Measurements from ENCODE around the gene RPS3. TPM values are rescaled to one million over a fixed set of nuclear protein-coding genes. Genes with fewer than 3 reads are reported as not detected.
A peak's percentile ranks its signal among the peaks of the same experiment; 100 is the strongest.

The RPS3 gene
- total RNA-seq, 1 experiment from 2014 or later = 3,765 TPM

DNA sequence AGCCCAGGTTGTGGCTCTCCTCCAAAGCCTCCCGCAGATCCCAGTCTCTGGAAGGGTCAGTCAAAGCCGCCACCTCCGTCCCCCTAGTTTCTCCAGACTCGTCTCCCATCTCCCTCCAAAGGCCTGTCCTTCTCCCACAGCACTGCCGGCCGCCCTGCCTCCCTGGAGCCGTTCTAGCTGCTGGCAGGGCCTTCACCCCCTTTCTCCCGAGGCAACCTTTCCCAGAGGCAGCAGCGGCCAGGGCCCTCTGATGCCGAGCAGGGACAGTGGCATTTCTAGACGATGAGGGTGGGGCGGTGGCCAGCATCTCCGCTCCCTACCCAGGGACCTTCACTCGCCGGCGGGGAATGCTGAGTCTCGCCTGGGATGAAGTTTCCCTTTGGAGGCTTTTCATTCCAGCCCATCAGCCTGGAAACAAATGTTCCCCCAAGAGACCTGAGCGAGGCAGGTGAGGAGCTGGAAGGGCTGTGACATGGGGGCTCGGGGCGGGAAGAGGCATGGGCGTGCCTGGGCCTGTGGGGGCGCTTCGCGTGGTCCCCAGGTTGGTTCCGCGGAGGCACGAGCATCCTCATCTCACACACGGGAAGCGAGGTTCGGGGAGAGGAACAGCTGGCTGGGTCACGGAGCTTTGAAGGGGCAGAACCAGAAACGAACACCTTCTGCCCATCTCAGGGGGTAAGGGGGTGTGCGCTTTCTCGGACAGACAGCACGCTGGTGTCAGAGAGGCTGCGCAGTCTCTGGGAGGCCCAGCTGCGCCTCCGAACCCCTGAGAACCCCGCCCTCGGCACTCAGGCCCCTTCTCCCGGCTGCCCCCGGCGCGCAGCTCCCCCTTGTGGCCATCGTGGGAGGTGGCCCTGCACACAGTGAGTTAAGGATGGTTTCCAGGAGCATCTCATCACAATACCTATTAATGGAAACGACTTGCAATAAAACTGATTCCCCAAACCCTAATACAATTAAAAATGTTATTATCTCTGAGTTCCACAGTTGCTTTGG, 51.8 kb downstream of the RPS3 start:
- Histone ChIP-seq H3K18ac (ENCODE audit: insufficient read length, low read depth, low read length) (no peak overlapping the region), H4K8ac (replicated peaks; ENCODE audit: insufficient read length, low read depth, low read length) (no peak overlapping the region), H3K14ac (ENCODE audit: insufficient read depth, low read length) (no peak overlapping the region), H4K5ac (ENCODE audit: insufficient read length, low read depth, low read length) (no peak overlapping the region), H3K27me3 (ENCODE audit: insufficient read depth, low read length) (no peaks in the 10 kb centered on the region), H3K4me1 (ENCODE audit: insufficient read depth, low read length) (no peaks in the 10 kb centered on the region), H3T11ph (ENCODE audit: low read length) (no peak overlapping the region), H3K4ac (ENCODE audit: low read depth, low read length) (no peak overlapping the region), H3K9me3 (ENCODE audit: control insufficient read depth, low read depth, low read length) (no peaks in the 10 kb centered on the region), H3K79me2 (ENCODE audit: insufficient read depth, low read length) (no peaks in the 10 kb centered on the region), H3K23ac (ENCODE audit: insufficient read length, low read depth, low read length) (no peak overlapping the region), H3K23me2 (ENCODE audit: insufficient read length, low read depth, low read length, poor library complexity, severe bottlenecking) (no peaks in the 10 kb centered on the region), H3K56ac (ENCODE audit: insufficient read length, low read depth, low read length) (no peak overlapping the region), H2BK20ac (ENCODE audit: low read depth, low read length, poor library complexity, severe bottlenecking) (no peak overlapping the region), H2BK15ac (ENCODE audit: low read depth, low read length) (no peak overlapping the region), H2BK12ac (ENCODE audit: insufficient read length, low read depth, low read length) (no peak overlapping the region), H3K9ac (ENCODE audit: extremely low read depth, insufficient read length, low read length) (no peak overlapping the region), H3K79me1 (ENCODE audit: insufficient read depth, low read depth, low read length, poor library complexity, severe bottlenecking) (no peaks in the 10 kb centered on the region), H3K27ac (ENCODE audit: insufficient read length, low read depth, low read length) (no peak overlapping the region), H2BK5ac (ENCODE audit: insufficient read length, low read length) (no peak overlapping the region), H2AFZ (ENCODE audit: low read length) (no peak overlapping the region), H3K4me2 (ENCODE audit: insufficient read depth, insufficient read length, low read length) (no peak overlapping the region), H4K91ac (ENCODE audit: insufficient read length, low read depth, low read length) (no peak overlapping the region), H2AK5ac (ENCODE audit: insufficient read length, low read length) (no peak overlapping the region), H4K20me1 (ENCODE audit: control insufficient read depth, insufficient read depth, insufficient read length) (no peaks in the 10 kb centered on the region), H2BK120ac (ENCODE audit: low read depth, low read length, poor library complexity, severe bottlenecking) (no peak overlapping the region)
- H3K4me3 Mint-ChIP-seq = no peak overlapping the region
- no peak overlapping the region for H3K27ac Mint-ChIP-seq
- peaks cover 10 to 16% of the 10 kb centered on the region in 2 experiments; a peak in 2 of 4 replicates for H3K4me1 Mint-ChIP-seq
- peaks cover 4% of the 10 kb centered on the region; the same call in 1 of the 2 replicates for H3K27me3 Mint-ChIP-seq (ENCODE audit: low read depth)
- TF ChIP-seq, protein P1, sequence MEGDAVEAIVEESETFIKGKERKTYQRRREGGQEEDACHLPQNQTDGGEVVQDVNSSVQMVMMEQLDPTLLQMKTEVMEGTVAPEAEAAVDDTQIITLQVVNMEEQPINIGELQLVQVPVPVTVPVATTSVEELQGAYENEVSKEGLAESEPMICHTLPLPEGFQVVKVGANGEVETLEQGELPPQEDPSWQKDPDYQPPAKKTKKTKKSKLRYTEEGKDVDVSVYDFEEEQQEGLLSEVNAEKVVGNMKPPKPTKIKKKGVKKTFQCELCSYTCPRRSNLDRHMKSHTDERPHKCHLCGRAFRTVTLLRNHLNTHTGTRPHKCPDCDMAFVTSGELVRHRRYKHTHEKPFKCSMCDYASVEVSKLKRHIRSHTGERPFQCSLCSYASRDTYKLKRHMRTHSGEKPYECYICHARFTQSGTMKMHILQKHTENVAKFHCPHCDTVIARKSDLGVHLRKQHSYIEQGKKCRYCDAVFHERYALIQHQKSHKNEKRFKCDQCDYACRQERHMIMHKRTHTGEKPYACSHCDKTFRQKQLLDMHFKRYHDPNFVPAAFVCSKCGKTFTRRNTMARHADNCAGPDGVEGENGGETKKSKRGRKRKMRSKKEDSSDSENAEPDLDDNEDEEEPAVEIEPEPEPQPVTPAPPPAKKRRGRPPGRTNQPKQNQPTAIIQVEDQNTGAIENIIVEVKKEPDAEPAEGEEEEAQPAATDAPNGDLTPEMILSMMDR (conservative IDR thresholded peaks at IDR 0.05) = peak; percentile 97
- no peaks in the 10 kb centered on the region for H3K9me3 Mint-ChIP-seq
- WGBS (ENCODE audit: extremely low coverage, insufficient read length, low lambda C conversion rate) = no CpG with 5 or more reads among the region's 46 CpGs
- DNase-seq = peak; percentile 79
- no peaks in the 10 kb centered on the region; a peak in 1 of 7 replicates for H3K36me3 Mint-ChIP-seq (ENCODE audit: insufficient read depth in 1 of 3, low read depth in 3 of 3)
